ENCODE measurements around the gene ZNF331.

Gene ZNF331

DNA sequence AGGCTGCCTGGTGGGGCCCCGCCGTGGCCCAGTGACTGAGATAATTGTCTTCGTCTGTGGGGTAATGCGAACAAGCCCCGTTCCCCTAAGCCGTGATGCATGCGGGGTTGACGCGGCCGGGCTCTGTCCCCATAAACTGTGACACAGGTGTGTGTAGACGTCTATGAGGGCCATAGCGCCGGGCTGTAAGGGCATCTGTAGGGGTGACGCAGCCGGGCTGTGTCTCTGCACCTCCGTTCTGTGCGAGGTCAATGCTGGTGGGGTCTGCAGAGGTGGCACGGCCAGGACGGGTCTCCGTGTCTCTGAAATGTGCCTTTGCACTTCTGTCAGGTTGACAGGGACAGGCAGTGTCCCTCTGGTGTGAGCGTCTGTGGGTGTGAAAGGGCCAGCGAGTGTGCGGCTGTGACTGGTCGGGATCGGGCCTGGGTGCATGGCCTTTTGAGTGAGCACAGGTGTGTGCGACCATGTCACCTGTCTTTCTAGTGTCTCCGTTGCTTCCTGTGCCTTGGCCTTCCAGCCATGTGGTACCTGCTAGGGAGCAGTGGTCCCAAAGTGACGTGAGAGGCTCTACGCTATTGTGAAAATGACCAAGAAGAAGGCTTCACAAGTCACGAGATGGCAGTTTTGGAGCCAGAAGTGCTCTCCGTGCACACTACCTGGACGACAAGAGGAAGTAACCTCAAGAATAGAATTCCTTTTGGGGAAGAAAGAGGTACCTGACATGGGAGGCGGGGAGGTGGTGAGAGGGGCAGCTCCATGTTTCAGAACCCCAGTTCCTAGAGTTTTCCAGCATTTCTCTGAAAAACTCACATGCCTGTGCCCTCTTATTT lies 16.4 kb upstream of the ZNF331 start:
- no peak for DNase-seq

DNA sequence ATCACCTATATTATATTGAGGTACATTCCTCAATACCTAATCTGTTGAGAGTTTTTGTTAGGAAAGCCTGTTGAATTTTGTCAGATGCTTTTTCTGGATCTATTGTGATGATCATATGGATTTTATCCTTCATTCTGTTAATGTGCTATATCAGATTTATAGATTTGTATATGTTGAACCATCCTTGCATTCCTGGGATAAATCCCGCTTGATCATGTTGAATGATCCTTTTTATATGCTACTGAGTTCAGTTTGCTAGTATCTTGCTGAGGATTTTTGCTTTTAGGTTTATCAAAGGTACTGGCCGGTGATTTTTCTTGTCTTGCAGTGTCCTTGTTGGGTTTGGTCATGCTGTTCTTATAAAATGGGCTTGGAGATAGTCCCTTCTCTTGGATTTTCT lies 12.0 kb upstream of the ZNF331 start:
- no peak for DNase-seq

DNA sequence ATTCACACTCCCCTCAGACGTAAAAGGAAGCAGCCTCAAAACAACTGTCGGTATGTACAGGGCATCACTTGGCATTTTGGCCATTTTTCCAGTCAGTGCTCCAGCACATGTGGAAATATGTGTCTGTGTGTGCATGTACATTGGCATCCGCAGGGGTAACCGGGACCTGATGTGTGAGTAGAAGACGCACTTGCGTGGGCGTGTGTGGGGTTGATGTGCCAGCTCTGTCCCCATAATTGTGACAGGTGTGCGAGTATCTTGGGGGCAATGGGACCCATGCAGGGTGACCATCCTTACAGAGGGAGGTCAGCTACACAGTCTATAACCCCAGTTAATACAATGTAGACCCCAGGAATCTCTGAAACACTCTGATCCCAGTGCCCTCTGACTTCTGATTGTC lies 7.3 kb upstream of the ZNF331 start:
- DNase-seq, result no peak

DNA sequence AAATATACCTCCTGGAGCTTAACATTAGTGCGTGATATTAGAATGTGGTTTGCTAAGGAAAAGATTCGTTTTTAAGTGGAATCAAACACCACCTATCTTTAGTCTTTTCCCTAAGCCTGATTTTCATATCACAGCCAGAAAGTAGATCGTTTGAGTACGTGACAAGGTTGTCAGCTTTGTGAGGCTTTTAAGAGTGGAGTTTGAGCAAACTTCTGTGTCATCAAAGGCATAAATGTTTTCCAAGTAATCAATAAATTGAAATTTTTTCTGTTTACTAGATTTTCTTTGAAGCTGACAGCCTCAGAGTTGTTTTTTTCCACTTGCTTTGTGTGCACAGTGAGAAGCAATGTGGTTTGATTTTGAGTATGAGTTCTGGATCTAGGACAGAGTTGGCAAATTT lies 6.5 kb upstream of the ZNF331 start:
- DNase-seq, result no peak

DNA sequence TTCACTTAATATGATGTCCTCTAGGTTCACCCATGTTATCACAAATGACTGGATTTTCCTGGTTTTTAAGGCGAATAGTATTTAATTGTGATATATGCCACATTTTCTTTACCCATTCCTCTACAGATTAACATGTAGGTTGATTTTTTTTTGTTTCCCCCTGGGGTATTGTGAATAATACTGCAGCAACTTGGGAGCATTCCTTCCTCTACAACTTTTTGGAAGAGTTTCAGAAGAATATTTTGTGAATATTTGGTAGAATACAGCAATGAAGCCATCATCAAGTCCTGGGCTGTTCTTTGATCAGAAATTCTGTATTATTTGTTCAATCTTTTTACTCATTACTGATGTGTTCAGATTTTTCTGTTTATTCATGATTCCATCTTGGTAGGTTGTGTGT lies 5.6 kb upstream of the ZNF331 start:
- DNase-seq, result no peak

DNA sequence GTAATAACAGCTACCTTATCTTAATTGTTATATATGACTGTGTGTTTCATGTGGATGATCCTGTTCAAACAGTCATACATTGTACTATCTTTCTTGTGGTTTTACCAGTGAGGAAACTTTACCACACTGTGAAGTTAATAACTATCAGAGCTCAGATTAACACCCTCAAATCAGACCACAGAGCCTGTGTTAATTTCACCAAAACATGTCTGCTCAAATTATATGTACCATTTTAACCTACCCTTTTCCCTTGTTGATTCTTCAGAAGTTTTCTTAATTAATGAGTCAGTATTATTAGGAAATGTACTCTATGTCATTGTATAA lies 1.8 kb upstream of the ZNF331 start:
- DNase-seq, result no peak

DNA sequence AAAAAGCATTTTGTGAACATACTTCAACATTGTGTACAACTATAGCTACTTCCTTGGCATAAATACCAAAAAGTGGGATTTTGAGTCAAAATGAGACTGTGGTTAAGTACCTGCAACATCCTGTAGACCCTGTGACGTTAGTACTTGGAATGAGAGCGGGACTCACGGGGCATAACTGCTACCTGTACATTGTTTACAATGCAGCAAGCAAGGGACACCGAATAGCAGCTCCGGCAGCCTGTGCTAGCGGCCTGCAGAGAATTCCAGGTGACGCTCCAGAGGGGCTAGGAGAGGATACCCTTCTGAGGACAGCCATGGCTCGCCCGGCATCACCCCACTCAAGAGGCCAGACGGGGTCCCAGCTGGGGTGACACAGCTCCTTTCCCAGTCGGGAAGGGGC lies 824 bp upstream of the ZNF331 start:
- no peak for DNase-seq

DNA sequence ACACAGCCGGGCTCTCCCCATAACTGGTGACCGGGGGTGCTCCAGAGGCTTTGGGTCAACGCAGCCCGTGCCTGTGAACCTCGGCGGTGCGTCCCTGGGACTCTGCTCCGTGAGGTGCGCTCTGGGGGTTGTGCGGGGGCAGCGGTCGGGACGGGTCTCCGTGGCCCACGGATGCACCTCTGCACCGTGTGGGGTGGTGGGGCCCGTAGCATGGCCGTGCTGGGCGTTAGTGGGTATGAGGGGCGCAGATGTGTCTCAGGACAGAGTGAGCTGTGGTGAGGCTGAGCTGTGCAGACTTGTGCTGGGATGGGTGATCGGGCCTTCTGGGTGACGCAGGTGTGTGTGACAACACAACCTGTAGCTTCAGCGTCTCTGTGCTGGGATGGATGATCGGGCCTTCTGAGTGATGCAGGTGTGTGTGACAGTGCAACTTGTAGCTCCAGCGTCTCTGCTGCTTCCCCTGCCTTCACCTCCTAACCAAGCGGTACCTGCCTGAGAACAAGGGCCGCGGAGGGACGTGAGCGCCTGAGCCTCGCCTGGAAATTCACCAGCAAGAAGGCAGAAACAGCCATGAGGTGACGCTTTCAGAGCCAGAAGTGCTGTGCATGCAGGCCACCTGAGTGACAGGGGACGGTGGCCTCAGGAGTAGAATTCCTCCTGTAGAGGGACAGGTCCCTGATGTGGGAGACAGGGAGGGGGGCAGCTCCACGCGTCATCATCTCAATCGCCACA lies 599 bp downstream of the ZNF331 start:
- no peak for DNase-seq

DNA sequence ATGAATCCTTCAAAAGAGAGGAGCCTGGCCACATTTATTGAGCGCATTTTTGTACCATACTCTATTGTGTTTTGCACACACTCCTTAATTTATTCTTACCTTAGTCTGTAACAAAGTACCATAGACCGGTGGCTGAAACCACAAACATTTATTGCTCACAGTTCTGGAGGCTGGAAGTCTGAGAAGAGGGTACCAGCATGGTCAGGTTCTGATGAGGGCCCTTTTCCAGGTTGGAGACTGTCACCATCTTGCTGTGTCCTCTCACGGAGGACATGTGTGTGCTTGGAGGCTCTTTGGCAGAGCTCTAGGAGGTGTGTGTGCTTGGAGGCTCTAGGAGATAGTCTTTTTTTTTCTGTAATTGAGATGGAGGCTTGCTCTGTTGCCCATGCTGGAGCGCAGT lies 2.1 kb downstream of the ZNF331 start:
- DNase-seq, result no peak

DNA sequence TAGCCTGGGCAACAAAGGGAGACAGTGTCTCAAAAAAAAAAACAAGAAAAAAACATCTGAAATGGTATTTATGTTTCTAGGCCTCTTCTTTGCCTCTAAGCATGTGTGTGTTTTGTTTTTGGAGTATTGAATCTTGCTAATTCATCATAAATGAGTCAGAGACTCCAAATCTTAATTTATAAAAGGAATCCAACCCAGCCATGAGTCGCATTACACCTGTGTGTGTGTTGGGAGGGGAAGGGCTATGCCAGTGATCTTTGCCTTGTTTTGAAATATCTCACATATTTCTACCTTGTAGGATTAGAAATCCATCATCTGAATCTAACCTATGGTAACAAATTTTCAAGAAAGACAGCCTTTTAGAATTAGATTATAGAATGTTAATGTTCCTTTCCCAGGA lies 4.0 kb downstream of the ZNF331 start:
- no peak for DNase-seq

DNA sequence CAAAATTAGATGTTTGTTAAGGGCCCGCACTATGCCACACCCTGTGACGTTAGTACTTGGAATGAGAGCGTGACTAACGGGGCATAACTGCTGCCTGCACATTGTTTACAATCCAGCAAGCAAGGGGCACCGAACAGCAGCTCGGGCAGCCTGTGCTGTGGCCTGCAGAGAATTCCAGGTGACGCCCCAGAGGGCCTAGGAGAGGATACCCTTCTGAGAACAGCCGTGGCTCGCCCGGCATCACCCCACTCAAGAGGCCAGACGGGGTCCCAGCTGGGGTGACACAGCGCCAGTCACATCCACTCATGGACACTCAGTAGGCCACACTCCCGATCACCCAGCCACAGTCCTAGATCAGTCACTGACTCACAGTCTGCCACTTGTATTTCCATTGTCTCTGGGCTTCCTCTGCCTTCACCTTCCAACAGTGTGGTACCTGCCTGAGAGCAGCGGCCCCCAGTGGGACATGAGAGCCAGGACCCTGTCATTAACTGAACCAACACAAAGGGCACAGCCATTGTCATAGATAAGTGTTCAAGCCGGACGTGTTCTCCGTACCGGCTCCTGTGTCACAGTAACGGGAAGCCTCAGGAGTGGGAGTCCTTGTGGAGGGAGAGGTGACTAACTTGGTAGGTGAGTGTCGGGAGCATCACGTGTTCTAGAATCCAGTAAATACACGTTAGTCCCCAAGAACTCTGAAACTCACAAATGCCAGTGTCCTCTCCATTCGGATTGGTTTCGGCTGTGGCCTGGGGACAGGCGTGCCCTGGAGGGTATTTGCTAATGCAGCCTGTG lies 7.5 kb downstream of the ZNF331 start:
- no peak for DNase-seq

DNA sequence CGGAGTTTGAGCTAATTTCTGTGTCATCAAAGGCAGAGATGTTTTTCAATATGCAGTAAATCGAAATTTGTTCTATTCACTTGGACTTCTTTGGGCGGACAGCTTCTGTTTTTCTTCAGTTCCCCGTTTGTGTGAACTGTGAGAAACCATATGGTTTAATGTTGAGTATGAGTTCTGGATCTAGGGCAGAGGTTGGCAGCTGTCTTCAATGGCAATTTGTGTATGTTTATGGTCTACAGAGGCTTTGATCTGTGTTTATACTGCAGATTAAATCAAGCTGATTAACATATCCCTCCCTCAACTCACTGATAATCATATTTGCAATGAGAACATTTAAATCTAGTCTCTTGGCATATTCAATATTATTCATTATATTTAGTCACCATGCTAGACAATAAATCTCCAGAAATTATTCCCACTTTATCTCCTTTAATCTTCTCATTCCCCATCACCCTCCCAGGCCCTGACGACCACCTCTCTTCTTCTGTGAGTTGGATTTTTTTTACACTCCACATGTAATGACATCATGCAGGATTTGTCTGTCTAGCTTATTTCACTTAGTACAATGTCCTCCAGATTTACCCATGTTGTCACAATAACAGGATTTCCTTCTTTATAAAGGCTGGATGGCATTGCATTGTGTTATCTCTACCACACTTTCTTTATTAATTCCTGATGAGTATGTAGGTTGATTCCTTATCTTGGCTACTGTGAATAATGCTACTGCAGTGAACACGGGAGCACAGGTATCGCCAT lies 9.0 kb downstream of the ZNF331 start:
- peak; percentile 10 for DNase-seq

DNA sequence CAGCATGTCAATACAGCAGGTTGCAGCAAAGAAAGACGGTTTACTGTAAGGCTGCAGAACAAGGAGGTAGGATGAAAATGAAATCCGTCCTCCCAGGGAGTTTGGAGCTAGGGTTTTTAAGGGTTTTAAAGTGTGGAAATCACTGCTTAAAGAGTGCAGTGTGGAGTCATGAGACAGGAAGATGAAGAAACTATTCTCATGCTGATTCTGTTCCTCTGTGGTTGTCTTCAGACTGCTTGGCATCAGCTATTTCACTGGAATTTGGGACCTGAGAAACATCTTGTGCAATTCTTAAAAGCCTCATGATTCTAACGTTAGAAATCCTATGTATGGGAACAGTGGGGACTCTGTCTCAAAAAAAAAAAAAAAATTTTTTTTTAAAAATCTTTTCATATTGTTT lies 11.4 kb downstream of the ZNF331 start:
- DNase-seq, result peak; percentile 79

DNA sequence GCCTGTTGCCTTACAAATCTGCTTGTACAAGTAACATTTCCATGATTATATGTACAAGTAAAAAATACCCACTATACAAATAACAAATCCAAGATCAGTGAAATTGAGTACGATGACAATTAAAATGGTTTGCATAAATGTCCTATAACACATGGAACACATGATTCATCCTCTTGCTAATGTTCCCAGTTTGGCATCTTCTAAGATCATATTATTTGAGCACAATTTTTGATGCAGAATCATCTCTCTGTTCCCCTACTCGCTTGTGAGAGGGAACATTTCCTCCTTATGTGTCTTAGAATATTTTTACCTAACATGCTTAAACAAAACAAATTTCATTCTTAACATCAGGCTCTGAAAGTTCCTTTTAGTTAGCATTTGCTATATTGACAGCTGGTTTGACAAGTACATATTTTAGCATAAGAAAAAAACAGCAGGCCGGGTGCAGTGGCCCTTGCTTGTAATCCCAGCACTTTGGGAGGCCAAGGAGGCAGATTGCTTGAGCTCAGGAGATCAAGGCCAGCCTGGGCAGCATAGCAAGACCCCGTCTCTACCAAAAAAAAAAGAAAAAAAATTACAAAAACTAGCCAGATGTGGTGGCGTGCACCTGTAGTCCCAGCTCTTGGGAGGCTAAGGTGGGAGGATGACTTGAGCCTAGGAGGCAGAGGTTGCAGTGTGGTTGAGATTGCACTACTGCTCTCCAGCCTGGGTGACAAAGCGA lies 14.2 kb downstream of the ZNF331 start:
- no peak for DNase-seq

DNA sequence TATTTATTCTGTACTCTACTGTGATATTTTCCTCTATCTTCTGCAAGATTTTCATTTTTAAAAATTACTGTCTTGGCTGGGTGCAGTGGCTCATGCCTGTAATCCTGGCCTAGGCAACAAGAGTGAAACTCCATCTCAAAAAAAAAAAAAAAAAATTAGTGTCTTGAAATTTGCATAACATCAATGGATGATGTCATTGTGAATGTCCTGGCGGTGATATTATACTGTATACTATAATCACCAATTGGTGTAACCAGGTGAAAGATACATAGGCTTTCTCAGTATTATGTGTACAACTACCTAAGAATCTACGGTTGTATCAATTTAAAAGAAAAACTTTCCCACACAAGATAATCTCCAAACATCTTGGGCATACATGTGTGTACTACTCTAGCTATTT lies 15.2 kb downstream of the ZNF331 start:
- peak; percentile 30 for DNase-seq

DNA sequence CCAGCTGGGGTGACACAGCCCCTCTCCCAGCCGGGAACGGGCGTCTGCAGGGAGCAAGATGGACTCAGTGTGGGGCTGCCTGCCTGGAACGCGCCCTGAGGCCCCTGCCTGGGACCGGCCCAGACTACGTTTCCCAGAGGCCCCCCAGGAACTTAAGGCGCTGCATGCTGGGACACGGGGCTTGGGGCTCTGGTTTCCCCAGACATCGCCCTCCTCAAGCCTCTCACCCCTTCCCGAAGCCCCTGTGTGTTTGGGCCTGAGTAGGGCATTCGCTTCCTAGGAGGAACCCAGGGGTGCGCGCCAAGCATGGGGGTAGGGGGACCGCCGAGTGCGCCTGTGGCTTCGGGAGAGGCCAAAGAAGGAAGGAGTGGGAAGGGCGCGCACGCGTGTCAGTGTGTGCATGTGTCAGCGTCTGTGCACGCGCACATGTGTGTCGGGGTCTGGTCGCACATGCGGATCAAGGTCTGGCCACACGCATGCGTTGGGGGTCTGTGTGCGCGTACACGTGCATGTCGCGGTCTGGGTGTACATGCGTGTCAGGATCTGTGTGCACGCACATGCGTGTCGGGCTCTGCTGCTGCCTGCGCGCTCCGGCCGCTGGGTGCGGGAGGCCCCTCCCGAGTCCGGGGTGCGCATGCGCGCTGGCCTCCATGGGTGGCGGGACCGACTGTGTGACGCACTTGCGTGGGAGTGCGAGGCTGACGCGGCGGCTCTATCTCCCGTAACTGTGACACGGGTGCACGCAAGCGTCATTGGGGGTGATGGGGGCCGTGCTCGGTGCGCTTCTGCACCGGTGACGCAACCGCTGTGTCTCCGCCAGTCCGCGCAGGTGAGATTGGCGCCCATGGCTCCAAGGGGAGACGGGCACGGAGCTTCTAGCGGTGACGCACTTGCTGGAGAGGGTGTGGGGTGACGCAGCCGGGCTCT lies 16.2 kb downstream of the ZNF331 start:
- peak; percentile 91 for DNase-seq

DNA sequence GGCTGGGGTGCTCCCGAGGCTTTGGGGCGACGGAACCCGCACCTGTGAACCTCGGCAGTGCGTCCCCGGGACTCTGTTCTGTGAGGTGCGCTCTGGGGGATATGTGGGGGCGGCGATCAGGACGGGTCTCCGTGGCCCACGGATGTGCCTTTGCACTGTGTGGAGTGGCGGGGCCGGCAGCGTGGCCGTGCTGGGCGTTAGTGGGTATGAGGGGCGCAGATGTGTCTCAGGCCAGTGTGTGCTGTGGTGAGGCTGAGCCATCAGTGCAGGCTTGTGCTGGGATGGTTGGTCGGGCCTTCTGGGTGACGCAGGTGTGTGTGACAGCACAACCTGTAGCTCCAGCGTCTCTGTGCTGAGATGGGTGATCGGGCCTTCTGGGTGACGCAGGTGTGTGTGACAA lies 16.9 kb downstream of the ZNF331 start:
- DNase-seq, result no peak

DNA sequence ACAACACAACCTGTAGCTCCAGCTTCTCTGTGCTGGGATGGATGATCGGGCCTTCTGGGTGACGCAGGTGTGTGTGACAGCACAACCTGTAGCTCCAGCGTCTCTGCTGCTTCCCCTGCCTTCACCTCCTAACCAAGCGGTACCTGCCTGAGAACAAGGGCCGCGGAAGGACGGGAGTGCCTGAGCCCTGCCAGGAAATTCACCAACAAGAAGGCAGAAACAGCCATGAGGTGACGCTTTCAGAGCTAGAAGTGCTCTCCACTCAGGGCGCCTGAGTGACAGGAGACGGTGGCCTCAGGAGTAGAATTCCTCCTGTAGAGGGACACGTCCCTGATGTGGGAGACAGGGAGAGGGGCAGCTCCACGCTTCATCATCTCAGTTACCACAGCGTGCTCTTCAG lies 17.4 kb downstream of the ZNF331 start:
- DNase-seq, result no peak

DNA sequence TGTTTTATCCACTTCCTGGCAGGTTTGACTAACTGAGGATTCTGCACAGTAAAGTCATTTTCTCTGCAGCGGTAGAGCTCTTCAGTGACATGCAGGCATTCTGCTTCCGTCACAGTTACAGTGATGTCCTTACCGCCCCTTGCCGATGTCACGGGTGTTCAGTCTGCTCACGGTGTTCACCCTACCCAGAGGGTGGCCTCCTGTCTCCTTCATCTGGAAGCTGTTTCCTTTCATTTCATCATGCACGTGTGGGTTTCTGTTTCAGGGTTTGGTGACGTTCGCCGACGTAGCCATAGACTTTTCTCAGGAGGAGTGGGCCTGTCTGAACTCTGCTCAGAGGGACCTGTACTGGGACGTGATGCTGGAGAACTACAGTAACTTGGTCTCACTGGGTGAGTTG lies 33.4 kb downstream of the ZNF331 start:
- no peak for DNase-seq

DNA sequence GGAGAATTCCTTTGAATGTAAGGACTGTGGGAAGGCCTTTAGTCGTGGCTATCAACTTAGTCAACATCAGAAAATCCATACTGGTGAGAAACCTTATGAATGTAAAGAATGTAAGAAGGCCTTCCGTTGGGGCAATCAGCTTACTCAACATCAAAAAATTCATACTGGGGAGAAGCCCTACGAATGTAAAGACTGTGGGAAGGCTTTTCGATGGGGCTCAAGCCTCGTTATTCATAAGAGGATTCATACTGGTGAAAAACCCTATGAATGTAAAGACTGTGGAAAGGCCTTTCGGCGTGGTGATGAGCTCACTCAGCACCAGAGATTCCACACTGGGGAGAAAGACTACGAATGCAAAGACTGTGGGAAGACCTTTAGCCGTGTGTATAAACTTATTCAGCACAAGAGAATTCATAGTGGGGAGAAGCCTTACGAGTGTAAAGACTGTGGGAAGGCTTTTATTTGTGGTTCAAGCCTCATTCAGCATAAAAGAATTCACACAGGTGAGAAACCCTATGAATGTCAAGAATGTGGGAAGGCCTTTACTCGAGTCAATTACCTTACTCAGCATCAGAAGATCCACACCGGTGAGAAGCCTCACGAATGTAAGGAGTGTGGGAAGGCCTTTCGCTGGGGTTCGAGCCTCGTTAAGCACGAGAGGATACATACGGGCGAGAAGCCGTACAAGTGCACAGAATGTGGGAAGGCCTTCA lies 39.2 kb downstream of the ZNF331 start:
- DNase-seq, result no peak

DNA sequence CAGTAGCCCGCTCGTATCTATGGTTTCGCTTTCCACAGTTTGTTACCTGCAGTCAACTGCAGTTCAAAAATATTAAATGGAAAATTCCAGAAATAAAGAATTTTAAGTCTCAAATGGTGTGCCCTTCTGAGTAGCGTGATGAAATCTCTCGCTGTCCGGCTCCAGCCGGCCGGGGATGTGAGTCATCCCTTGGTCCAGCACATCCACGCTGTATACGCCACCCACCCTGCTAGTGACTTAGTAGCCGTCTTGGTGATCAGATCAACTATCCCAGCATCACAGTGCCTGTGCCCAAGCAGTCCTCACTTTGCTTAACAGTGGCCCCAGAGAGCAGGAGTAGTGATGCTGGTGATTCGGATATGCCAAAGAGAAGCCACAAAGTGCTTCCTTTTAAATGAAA lies 40.0 kb downstream of the ZNF331 start:
- no peak for DNase-seq

Measured in inflammatory macrophage treated with lipopolysaccharide for 4 hours (primary cell).